GM19455 (cell line): ENCODE measurements around the gene RTL10.
"Not testable (repeated sequence)": the region's sequence is repeated elsewhere in the genome, so short reads cannot be mapped to it uniquely, and the experiment has no call there.

Experiments
- ATAC-seq: cut with Tn5 transposase; IDR thresholded peaks from one replicate; pipeline ENCODE4 v1.9.1; 2021; ENCODE audit not compliant: unreplicated experiment

RTL10 gene

GRCh38 chr22:19889951-19890350 is 35.3 kb upstream of the RTL10 start:
- no peak for ATAC-seq

GRCh38 chr22:19888131-19888746 is 33.6 kb upstream of the RTL10 start:
- ATAC-seq = no peak

- ATAC-seq = no peak
These were observed 32.7 kb upstream of the RTL10 start for GRCh38 chr22:19887256-19887985.

GRCh38 chr22:19886605-19887255 is 32.1 kb upstream of the RTL10 start:
- no peak for ATAC-seq

- ATAC-seq = no peak
These were observed 31.3 kb upstream of the RTL10 start for GRCh38 chr22:19885841-19886592.

- ATAC-seq = no peak
These were observed 30.5 kb upstream of the RTL10 start for GRCh38 chr22:19884954-19885751.

- ATAC-seq = no peak
These were observed 29.7 kb upstream of the RTL10 start for GRCh38 chr22:19884161-19884953.

- not testable (repeated sequence) for ATAC-seq
These were observed 28.8 kb upstream of the RTL10 start for GRCh38 chr22:19883446-19883845.

GRCh38 chr22:19882446-19883381 is 28.0 kb upstream of the RTL10 start:
- no peak for ATAC-seq

GRCh38 chr22:19880786-19881569 is 26.3 kb upstream of the RTL10 start:
- no peak for ATAC-seq

- no peak for ATAC-seq
These were observed 25.5 kb upstream of the RTL10 start for GRCh38 chr22:19879992-19880785.

- ATAC-seq = no peak
These were observed 24.9 kb upstream of the RTL10 start for GRCh38 chr22:19879643-19879991.

GRCh38 chr22:19879246-19879570 is 24.5 kb upstream of the RTL10 start:
- no peak for ATAC-seq

GRCh38 chr22:19878461-19879245 is 24.0 kb upstream of the RTL10 start:
- ATAC-seq = no peak

- ATAC-seq = no peak
These were observed 23.1 kb upstream of the RTL10 start for GRCh38 chr22:19877626-19878339.
